Tibial nerve (tissue), 4 donors: ENCODE measurements around the gene APBA3. TPM values are rescaled to one million over a fixed set of nuclear protein-coding genes. Genes with fewer than 3 reads are reported as not detected.

ENCODE experiments used
- DNase-seq, 2 donors: peaks; one replicate each; pipeline ENCODE4 v3.0.0-alpha.2; 2019; ENCODE audit warnings: low spot score in 2 of 2
- H3K27ac ChIP-seq, 4 donors: fragments of 200-600 bp; sonication (generic) in 3 of 4; one replicate each; pipeline ENCODE4 v1.5.1; 2017 to 2019; ENCODE audit warnings: mild to moderate bottlenecking in 1 of 4
- H3K27me3 ChIP-seq, 2 donors: fragments of 200-600 bp; sonication (generic) in 1 of 2; one replicate each; pipeline versions ENCODE4 v1.5.1 to v1.6.0; 2017 to 2019
- H3K36me3 ChIP-seq, 3 donors: fragments of 200-600 bp; sonication (generic); one replicate each; pipeline ENCODE4 v1.5.1; 2018 to 2019
- H3K4me1 ChIP-seq, 4 donors: fragments of 200-600 bp; sonication (generic) in 3 of 4; one replicate each; pipeline ENCODE4 v1.5.1; 2017 to 2019
- H3K4me3 ChIP-seq, 4 donors: fragments of 200-600 bp; sonication (generic) in 3 of 4; one replicate each; pipeline ENCODE4 v1.5.1; 2017 to 2019; ENCODE audit warnings: mild to moderate bottlenecking in 1 of 4, moderate library complexity in 1 of 4
- H3K9me3 ChIP-seq, 4 donors: fragments of 200-600 bp; sonication (generic) in 3 of 4; one replicate each; pipeline ENCODE4 v1.5.1; 2017 to 2019
- CTCF ChIP-seq, 5 experiments: fragments of 200-600 bp in 3 of 5; fragments of 450-650 bp in 2 of 5; sonication (generic) in 3 of 5; IDR thresholded peaks; one replicate each; pipeline ENCODE4 v1.5.1; 2016 to 2019; ENCODE audit warnings: antibody characterized with exemption in 5 of 5, mild to moderate bottlenecking in 3 of 5, moderate library complexity in 2 of 5
- EP300 ChIP-seq, 2 donors: sonication (generic); formaldehyde crosslinking; IDR thresholded peaks; one replicate each; pipeline ENCODE4 v1.6.1; 2017; ENCODE audit warnings: antibody characterized with exemption in 2 of 2, mild to moderate bottlenecking in 1 of 2
- POLR2A ChIP-seq, 2 donors: fragments of 450-650 bp; IDR thresholded peaks; one replicate each; pipeline ENCODE4 v1.6.1; 2017; ENCODE audit warnings: antibody characterized with exemption in 2 of 2, mild to moderate bottlenecking in 2 of 2, moderate library complexity in 2 of 2
- WGBS, 2 donors: methylation state at CpG; one replicate each; pipeline ENCODE4 v1.1.5; 2018; 5-methylcytosine and 5-hydroxymethylcytosine counted together
- total RNA-seq, 4 donors: library from RNA; depleted of rRNA; stranded (reverse); fragments of >200 nt; gene quantifications; one replicate each; pipeline ENCODE4 v1.1.0, GENCODE V29; 2016

APBA3 gene
- total RNA-seq, 4 donors from 2014 or later, result 21.6 to 51.0 (median 34.7) TPM

GRCh38 chr19:3793799-3794198 lies 32.3 kb upstream of the APBA3 start:
- no peak overlapping the region for H3K4me3 ChIP-seq
- H3K27me3 ChIP-seq, result peaks cover 0 to 4% of the 10 kb centered on the region in 2 donors
- H3K36me3 ChIP-seq, result no peaks in the 10 kb centered on the region
- no peak overlapping the region for H3K27ac ChIP-seq
- TF ChIP-seq CTCF (IDR thresholded peaks at IDR 0.05), result no peak
- TF ChIP-seq POLR2A (IDR thresholded peaks at IDR 0.05), result no peak
- no peak for TF ChIP-seq EP300 (IDR thresholded peaks at IDR 0.05)
- no peaks in the 10 kb centered on the region for H3K4me1 ChIP-seq
- no peak for DNase-seq
- 92% methylated on average over 3 of the region's 3 CpGs for WGBS, 2 donors
- peaks cover 0 to 37% (median 4%) of the 10 kb centered on the region in 4 donors for H3K9me3 ChIP-seq

- no peak overlapping the region for H3K27ac ChIP-seq
- 77 to 86% methylated on average over 3 of the region's 3 CpGs for WGBS, 2 donors
- H3K27me3 ChIP-seq, result no peaks in the 10 kb centered on the region
- no peak for DNase-seq
- TF ChIP-seq EP300 (IDR thresholded peaks at IDR 0.05) (no peak), POLR2A (IDR thresholded peaks at IDR 0.05) (no peak), CTCF (IDR thresholded peaks at IDR 0.05) (no peak)
- no peaks in the 10 kb centered on the region for H3K36me3 ChIP-seq
- no peaks in the 10 kb centered on the region for H3K4me1 ChIP-seq
- H3K4me3 ChIP-seq, result no peak overlapping the region
- H3K9me3 ChIP-seq, result peaks cover 0 to 32% (median 4%) of the 10 kb centered on the region in 4 donors
Measured at GRCh38 chr19:3792114-3792513, 30.6 kb upstream of the APBA3 start.

GRCh38 chr19:3790941-3791340 lies 29.4 kb upstream of the APBA3 start:
- no peaks in the 10 kb centered on the region for H3K36me3 ChIP-seq
- no peak overlapping the region for H3K4me3 ChIP-seq
- TF ChIP-seq POLR2A (IDR thresholded peaks at IDR 0.05) (no peak), CTCF (IDR thresholded peaks at IDR 0.05) (no peak), EP300 (IDR thresholded peaks at IDR 0.05) (no peak)
- peaks cover 0 to 2% (median 0%) of the 10 kb centered on the region in 4 donors for H3K4me1 ChIP-seq
- no peak for DNase-seq
- peaks cover 0 to 1% of the 10 kb centered on the region in 2 donors for H3K27me3 ChIP-seq
- peaks cover 0 to 21% (median under 1%) of the 10 kb centered on the region in 4 donors for H3K9me3 ChIP-seq
- H3K27ac ChIP-seq, result no peak overlapping the region
- 72 to 74% methylated on average over 7 of the region's 7 CpGs for WGBS, 2 donors

DNA sequence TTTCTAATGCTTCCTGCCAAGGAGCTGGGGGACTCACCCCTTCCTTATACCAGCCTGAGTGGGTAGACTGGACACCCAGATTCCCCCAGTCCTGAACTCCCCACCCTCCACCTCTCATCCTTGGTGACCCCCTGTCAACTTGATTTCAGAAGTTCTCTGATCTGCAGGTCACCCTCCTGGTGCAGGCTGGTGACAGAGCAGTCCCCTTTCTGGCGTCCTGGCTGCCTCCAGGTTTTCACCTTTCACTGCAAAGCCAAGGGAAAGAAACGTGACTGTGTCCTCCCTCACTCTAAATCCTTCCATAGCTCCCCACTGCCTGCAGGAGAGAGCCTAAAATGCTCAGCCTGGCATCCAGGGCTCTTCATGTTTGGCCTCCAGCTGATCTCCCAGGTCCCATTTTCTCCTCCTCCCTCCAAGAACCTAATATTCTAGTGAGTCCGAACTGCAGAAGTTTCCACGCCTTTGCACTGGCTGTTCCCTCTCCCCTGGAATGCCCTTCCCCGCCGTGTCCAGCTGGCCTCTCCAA lies 28.8 kb upstream of the APBA3 start:
- H3K9me3 ChIP-seq, result peaks cover 0 to 18% (median 0%) of the 10 kb centered on the region in 4 donors
- TF ChIP-seq EP300 (IDR thresholded peaks at IDR 0.05) (no peak), CTCF (IDR thresholded peaks at IDR 0.05) (no peak), POLR2A (IDR thresholded peaks at IDR 0.05) (no peak)
- DNase-seq, result no peak
- H3K4me3 ChIP-seq, result no peak overlapping the region
- H3K4me1 ChIP-seq, result peaks cover 0 to 9% (median 0%) of the 10 kb centered on the region in 4 donors
- H3K36me3 ChIP-seq, result no peaks in the 10 kb centered on the region
- no peak overlapping the region for H3K27ac ChIP-seq
- WGBS, 2 donors, result 76 to 77% methylated on average over 6 of the region's 6 CpGs
- peaks cover 0 to 8% of the 10 kb centered on the region in 2 donors for H3K27me3 ChIP-seq

DNA sequence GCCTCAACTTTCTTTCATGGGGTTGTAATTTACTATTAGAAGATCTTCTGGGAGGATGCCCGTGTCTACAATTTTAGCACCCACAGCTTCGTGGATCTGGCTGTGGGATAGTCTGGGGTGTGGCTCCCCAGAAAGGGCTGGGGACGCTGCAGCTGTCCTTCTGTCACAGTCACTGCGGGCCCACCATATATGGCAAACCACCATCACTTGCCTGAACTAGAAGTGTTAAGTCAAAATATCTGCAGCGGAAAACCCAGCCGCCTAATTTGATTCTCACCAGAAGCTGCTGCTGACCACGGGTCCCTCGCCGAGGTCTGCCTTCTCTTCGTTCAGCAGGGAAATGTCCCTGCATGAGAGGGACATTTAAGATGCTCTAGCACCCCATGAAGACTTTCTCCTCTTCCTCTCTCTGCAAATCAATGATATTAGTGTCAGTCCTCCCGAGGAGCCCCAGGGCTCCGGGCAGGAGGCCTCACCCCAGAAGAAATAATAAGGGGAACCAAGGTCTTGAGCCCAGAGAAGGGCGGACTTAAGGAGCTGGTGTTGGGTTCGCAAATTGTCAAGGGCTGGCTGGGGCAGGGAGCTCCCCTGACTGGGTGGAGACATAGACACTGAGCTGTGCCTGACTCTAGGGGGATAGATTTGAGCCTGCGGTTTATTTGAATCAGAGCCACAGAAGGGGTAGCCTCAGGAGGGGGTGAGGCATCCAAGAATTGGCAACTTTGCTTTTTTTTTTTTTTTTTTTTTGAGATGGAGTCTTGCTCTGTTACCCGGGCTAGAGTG lies 27.7 kb upstream of the APBA3 start:
- DNase-seq, result no peak
- 49 to 54% methylated on average over 16 of the region's 16 CpGs for WGBS, 2 donors
- no peak overlapping the region for H3K27ac ChIP-seq
- no peaks in the 10 kb centered on the region for H3K36me3 ChIP-seq
- H3K4me3 ChIP-seq, result no peak overlapping the region
- H3K4me1 ChIP-seq, result peaks cover 0 to 14% (median 0%) of the 10 kb centered on the region in 4 donors
- peaks cover 0 to 18% (median 0%) of the 10 kb centered on the region in 4 donors for H3K9me3 ChIP-seq
- no peak for TF ChIP-seq POLR2A (IDR thresholded peaks at IDR 0.05)
- TF ChIP-seq CTCF (IDR thresholded peaks at IDR 0.05), result no peak
- no peak for TF ChIP-seq EP300 (IDR thresholded peaks at IDR 0.05)
- peaks cover 0 to 19% of the 10 kb centered on the region in 2 donors for H3K27me3 ChIP-seq
